WTC11 (cell line): ENCODE results near the gene RUSC2.
"Not testable (repeated sequence)": the region's sequence is repeated elsewhere in the genome, so short reads cannot be mapped to it uniquely, and the experiment has no call there.

Experiments used
- CTCF ChIP-seq: fragments of 200-600 bp; IDR thresholded peaks from 2 replicates; pipeline ENCODE4 v1.8.0; 2022; ENCODE audit warnings: antibody characterized with exemption
- FOXK1 ChIP-seq: sonication (generic); formaldehyde crosslinking; IDR thresholded peaks from 2 replicates; pipeline ENCODE4 v1.8.0; 2022; ENCODE audit warnings: mild to moderate bottlenecking, moderate library complexity, missing genetic modification reagents
- FOXP4 ChIP-seq: sonication (generic); formaldehyde crosslinking; IDR thresholded peaks from 2 replicates; pipeline ENCODE4 v1.8.0; 2022; ENCODE audit warnings: mild to moderate bottlenecking, missing genetic modification reagents
- HMGXB4 ChIP-seq: sonication (generic); formaldehyde crosslinking; IDR thresholded peaks from 2 replicates; pipeline ENCODE4 v1.8.1; 2023; ENCODE audit warnings: mild to moderate bottlenecking, moderate library complexity, missing genetic modification reagents
- NFATC4 ChIP-seq: fragments of 250-450 bp; sonication (Bioruptor Pico); IDR thresholded peaks from 2 replicates; pipeline ENCODE4 v1.9.0; 2021; ENCODE audit warnings: mild to moderate bottlenecking
- NR2C2 ChIP-seq: sonication (generic); formaldehyde crosslinking; IDR thresholded peaks from 2 replicates; pipeline ENCODE4 v1.8.0; 2022; ENCODE audit warnings: mild to moderate bottlenecking, missing genetic modification reagents
- NR3C1 ChIP-seq: sonication (generic); formaldehyde crosslinking; conservative IDR thresholded peaks from 2 replicates; pipeline ENCODE4 v1.8.1; 2023; ENCODE audit warnings: low read depth, mild to moderate bottlenecking, missing genetic modification reagents
- SP1 ChIP-seq: sonication (generic); formaldehyde crosslinking; conservative IDR thresholded peaks from 2 replicates; pipeline ENCODE4 v1.8.1; 2022; ENCODE audit warnings: missing genetic modification reagents
- TF ChIP-seq, protein P1 (sequence below): sonication (generic); formaldehyde crosslinking; IDR thresholded peaks from 2 replicates; pipeline ENCODE4 v1.8.0; 2022; ENCODE audit warnings: mild to moderate bottlenecking, missing genetic modification reagents

DNA sequence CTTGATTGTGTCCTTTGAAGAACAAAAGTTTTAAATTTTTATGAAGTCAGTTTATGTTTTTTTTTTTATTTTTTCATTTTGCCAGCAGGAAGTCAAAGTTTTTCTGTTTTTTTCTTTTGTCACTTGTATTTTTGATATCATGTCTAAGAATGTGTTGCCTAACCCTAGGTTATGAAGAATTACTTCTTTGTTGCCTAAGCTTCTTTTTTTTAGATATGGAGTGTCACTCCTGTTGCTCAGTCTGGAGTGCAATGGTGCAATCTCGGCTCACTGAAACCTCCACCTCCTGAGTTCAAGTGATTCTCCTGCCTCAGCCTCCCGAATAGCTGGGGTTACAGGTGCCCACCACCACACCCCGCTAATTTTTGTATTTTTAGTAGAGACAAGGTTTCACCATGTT lies 45.0 kb downstream of the RUSC2 start:
- TF ChIP-seq CTCF; NR2C2 (CRISPR knock-in tag); NR3C1; NFATC4 (CRISPR knock-in tag); HMGXB4; FOXK1 (CRISPR knock-in tag); SP1 (CRISPR knock-in tag); FOXP4 (CRISPR knock-in tag): not testable (repeated sequence)
- TF ChIP-seq, protein P1, sequence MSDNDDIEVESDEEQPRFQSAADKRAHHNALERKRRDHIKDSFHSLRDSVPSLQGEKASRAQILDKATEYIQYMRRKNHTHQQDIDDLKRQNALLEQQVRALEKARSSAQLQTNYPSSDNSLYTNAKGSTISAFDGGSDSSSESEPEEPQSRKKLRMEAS (CRISPR knock-in tag): not testable (repeated sequence)
